HG03432 (cell line): Measurements from ENCODE around the gene PHF13.

Experiments used
- ATAC-seq: cut with Tn5 transposase; IDR thresholded peaks from one replicate; pipeline ENCODE4 v1.9.1; 2021; ENCODE audit warnings: mild to moderate bottlenecking, moderate library complexity; ENCODE audit not compliant: unreplicated experiment

PHF13 gene

DNA sequence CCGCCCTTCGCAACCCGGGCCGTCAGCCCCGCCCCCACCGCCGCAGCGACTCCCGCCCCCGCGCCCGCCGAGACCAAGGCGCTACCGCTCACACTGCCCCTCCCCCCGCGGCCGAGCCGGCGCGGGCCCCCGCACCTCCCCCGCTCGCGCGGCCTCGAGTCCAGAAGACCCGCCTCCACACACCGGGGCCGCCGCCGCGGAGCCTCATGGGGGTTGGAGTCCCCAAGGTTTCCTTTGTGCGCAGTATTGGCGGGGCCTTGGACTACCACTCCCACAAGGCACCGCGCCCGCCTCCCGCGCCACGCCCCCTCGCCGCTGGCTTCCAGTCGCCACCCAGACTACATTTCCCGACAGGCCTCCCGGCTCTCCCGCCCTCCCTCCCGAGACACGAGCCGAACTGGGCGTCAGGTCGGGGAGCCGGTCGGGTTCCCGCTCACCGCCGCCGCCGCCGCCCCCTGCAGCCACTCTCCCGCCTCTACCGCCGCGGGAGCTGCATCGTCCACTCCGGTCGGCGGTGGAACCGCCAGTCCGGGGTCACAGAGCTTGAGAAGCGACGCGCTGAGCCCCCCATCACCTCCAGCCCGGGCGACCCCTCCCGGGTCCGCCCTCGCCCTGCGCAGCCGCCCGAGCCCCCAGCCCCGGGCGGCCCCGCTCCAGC, at the start of gene PHF13:
TSS of gene PHF13 (plus strand) at position 371 of the 658 bp plus-strand sequence. CDS start 336 bp downstream, outside the sequence.
- ATAC-seq = peak; percentile 91

DNA sequence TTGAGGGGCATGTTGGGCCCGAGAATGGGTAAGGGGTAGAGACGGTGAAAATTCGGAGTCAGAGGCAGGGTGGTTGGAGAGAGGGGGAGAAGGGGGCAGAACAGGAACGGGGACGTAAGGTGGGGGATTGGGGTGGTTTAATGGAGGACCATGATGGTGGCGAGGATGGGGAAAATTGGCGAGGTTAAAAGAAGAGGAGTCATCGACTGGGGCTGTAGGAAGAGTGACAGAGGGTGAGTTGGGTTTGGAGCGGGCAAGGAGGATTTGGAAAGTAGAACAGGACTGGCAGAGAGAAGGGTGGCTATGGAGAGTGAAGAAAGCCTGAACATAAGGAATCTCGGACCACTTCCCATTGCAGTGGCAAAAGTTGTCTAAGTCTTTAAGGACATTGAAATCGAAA, 44.5 kb upstream of the PHF13 start:
- ATAC-seq = no peak

GRCh38 chr1:6570100-6570499, 43.4 kb upstream of the PHF13 start:
- ATAC-seq = no peak

DNA sequence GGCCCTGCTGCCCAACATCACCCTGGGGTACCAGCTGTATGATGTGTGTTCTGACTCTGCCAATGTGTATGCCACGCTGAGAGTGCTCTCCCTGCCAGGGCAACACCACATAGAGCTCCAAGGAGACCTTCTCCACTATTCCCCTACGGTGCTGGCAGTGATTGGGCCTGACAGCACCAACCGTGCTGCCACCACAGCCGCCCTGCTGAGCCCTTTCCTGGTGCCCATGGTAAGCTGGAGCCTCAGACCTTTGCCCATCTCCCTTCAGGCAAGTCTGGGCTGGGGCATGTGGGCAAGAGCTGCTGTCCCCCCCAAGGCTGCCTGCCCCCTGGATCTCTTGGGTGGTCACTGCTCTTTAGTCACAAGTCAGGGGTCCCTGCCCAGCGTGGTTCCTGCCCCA, 42.5 kb upstream of the PHF13 start:
- ATAC-seq = no peak

GRCh38 chr1:6572653-6573383, 40.7 kb upstream of the PHF13 start:
- no peak for ATAC-seq

DNA sequence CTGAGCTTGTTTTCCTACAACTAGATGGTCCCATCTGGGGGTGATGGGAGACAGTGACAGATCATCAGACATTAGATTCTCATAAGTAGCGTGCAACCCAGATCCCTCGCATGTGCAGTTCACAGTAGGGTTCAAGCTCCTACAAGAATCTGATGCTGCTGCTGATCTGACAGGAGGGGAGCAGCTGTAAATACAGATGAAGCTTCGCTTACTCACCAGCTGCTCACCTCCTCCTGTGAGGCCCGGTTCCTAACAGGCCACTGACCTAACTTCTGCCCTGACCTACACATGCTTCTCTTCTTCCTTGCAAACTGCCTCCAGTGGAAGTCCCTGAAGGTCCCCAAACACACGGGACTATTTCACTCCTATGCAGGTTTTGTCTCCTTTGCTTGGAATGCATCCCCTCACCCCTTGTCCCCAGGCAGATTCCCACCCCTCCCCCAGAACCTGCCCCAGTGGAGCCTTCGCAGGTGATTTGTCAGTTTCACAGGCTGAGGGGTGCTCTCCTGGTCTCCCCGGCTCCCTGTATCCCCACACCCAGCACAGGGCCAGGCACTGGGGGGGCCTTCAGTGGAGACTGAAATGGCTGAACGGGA, 39.4 kb upstream of the PHF13 start:
- no peak for ATAC-seq

DNA sequence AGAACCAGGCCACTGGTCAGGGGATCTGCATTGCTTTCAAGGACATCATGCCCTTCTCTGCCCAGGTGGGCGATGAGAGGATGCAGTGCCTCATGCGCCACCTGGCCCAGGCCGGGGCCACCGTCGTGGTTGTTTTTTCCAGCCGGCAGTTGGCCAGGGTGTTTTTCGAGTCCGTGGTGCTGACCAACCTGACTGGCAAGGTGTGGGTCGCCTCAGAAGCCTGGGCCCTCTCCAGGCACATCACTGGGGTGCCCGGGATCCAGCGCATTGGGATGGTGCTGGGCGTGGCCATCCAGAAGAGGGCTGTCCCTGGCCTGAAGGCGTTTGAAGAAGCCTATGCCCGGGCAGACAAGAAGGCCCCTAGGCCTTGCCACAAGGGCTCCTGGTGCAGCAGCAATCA, 38.7 kb upstream of the PHF13 start:
- ATAC-seq = no peak

DNA sequence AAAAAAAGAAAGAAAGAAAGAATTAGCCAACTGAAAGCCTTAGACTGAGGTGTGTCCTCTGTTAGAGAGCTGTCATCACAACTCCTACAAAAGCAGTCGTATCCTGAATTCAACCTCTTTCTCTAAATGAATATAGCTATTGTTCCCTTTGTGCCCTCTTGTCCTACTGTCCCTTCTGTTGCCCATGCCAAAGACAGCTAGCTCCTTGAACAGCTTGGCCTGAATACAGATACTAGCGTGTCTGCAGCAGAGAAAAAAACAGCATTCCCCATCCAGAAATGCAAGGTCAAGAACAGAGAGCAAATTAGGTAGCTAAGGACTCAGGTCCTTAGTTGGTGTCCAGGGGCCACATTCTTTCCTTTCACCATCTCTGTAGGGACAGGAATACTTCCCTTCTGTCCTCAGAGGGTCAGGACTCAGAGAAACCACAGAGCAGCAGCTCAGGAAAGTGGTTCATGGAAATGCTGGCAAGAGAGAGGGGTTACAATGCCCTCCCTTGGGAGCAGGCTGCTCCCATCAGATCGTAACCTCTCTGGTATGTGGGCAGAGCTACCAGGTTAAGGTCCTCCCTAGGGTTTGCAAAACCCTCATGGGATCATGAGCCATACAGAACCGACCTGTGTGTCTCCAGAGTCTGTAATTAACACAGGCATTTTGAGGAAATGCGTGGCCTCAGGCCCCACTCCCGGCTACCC, 35.6 kb upstream of the PHF13 start:
- no peak for ATAC-seq

DNA sequence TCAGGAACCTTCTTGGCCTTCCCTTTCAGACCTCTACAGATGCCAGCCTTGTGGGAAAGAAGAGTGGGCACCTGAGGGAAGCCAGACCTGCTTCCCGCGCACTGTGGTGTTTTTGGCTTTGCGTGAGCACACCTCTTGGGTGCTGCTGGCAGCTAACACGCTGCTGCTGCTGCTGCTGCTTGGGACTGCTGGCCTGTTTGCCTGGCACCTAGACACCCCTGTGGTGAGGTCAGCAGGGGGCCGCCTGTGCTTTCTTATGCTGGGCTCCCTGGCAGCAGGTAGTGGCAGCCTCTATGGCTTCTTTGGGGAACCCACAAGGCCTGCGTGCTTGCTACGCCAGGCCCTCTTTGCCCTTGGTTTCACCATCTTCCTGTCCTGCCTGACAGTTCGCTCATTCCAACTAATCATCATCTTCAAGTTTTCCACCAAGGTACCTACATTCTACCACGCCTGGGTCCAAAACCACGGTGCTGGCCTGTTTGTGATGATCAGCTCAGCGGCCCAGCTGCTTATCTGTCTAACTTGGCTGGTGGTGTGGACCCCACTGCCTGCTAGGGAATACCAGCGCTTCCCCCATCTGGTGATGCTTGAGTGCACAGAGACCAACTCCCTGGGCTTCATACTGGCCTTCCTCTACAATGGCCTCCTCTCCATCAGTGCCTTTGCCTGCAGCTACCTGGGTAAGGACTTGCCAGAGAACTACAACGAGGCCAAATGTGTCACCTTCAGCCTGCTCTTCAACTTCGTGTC, 34.7 kb upstream of the PHF13 start:
- ATAC-seq = no peak

DNA sequence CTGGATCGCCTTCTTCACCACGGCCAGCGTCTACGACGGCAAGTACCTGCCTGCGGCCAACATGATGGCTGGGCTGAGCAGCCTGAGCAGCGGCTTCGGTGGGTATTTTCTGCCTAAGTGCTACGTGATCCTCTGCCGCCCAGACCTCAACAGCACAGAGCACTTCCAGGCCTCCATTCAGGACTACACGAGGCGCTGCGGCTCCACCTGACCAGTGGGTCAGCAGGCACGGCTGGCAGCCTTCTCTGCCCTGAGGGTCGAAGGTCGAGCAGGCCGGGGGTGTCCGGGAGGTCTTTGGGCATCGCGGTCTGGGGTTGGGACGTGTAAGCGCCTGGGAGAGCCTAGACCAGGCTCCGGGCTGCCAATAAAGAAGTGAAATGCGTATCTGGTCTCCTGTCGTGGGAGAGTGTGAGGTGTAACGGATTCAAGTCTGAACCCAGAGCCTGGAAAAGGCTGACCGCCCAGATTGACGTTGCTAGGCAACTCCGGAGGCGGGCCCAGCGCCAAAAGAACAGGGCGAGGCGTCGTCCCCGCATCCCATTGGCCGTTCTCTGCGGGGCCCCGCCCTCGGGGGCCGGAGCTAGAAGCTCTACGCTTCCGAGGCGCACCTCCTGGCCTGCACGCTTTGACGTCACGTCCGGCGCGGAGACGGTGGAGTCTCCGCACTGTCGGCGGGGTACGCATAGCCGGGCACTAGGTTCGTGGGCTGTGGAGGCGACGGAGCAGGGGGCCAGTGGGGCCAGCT, 34.0 kb upstream of the PHF13 start, which contains the start of gene ZBTB48:
TSS of gene ZBTB48 (plus strand) at position 621 of the 745 bp plus-strand sequence. CDS start 616 bp downstream, outside the sequence.
- peak; percentile 96 for ATAC-seq

DNA sequence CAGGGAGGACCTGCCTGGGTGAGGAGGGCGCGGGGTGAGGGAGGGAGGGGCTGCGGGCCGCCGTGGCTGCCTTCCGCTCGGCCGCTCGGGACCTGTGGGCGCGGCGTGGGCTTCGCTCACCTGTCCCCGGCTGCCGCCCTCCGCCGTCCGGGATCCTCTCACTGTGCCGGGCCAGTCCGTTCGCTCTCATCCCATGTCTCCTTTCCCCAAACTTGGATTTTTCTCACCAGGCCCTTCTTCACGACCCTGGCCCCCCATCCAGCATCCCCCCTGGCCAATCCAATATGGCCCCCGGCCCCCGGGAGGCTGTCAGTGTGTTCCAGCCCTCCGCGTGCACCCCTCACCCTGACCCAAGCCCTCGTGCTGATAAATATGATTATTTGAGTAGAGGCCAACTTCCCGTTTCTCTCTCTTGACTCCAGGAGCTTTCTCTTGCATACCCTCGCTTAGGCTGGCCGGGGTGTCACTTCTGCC, 33.4 kb upstream of the PHF13 start:
- ATAC-seq = no peak

- no peak for ATAC-seq
These were observed 32.7 kb upstream of the PHF13 start for GRCh38 chr1:6580593-6581409.

- ATAC-seq = no peak
These were observed 31.8 kb upstream of the PHF13 start for GRCh38 chr1:6581561-6582305.

DNA sequence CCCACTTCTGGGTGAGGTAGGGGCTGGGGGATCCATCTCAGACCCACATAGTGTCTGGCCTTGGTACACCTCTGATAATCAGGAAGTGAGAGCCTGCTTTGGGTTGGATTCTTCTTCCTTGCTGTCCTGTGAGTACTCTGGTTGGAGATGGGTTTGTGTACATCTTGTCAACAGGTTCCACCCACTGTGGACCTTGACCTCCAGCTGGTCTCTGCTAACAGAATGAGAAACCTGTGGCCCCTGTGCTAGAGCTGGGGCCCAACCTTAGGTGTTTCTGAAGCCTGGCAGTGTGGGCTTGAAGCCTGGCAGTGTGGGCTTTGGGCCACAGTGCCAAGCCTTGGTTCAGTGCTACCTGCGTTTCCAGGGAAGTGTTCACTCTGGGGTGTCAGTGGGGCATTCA, 31.2 kb upstream of the PHF13 start:
- no peak for ATAC-seq

- ATAC-seq = no peak
These were observed 29.1 kb upstream of the PHF13 start for GRCh38 chr1:6584126-6585080.

DNA sequence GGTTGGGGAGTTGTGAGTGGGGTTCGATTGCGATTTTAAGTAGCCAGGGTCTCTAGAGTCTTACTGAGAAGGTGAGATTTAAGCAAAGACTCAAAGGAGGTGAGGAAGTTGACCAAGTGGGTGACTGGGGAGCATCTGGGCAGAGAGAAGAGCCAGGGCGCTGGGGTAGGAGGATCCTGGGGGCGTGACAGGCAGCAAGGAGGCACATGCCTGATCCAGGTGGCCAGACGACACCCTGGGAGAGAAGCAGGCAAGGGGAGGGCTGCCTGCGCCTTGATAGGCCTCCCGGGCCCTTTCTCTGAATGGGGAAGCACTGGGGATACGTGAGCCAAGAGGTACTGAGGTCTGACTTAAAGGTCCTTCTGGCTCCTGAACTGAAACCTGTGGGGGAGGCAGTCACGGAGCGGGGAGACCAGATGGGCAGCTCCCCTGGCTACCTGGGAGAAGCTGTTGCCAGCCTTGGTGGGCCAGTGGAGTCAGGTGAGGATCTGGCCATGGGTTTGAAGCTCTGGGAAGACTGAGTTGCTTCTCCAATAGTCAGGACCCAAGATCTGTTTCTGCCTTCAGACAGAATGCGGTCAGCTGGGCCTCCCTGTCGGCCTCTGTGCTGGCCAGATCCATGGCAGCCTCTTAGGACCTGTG, 28.3 kb upstream of the PHF13 start:
- ATAC-seq = no peak

DNA sequence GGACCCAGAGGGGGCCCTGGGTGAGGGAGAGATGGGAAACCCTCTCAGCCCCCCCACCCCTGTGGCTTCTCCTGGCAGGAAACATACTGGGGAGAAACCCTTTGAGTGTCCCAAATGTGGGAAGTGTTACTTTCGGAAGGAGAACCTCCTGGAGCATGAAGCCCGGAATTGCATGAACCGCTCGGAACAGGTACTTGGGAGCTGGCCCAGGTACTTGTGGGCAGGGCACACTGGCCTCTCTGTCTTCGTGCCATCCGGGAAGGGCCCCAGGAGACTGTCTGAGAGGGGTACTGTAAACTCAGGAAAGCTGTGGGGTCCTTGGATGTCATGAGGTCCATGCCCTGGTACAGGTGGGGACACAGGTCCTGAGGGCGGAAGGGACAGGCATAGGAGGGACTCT, 27.7 kb upstream of the PHF13 start:
- no peak for ATAC-seq
